ENCODE results near the gene HILPDA. TPM values are rescaled to one million over a fixed set of nuclear protein-coding genes. Genes with fewer than 3 reads are reported as not detected.

Gene HILPDA
- total RNA-seq, 1 experiment from 2014 or later = 32.2 TPM

DNA sequence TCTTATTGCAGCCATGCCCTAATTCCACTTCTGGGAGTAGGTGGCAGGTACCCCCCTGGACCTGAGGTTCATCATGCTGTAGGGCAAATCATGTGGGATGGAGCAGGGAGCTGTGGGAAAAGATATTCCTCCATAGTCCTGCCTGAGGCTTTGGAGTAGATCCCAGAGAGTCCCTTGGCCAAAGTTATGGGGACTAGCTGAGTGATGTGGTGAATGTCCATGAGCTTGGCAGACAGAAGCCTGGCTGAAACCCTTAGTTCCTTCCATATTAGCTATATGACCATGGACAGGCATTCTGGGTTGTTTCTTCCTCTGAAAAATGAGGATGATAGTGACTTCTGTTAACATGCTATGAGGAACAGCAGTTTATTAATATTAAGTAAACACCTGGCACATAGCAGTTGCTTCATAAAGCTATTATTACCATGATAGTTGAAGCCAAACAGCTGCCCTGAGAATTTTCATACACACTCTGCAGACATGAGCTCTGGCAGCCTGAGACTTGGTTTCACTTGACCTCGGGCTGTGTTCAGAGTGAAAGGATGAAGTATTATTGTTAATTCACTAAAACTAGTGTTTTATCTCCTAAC lies 30.9 kb upstream of the HILPDA start:
- Histone ChIP-seq H3K9me2 (replicated peaks; ENCODE audit: insufficient read depth, low read length) (no peaks in the 10 kb centered on the region), H3K4me3 (ENCODE audit: low read length) (no peak overlapping the region), H4K20me1 (ENCODE audit: insufficient read depth, low read depth, low read length) (no peaks in the 10 kb centered on the region), H3K4me1 (ENCODE audit: low read length) (no peaks in the 10 kb centered on the region), H2AFZ (ENCODE audit: low read length) (no peak overlapping the region), H3K9me3 (ENCODE audit: low read length) (no peaks in the 10 kb centered on the region), H3K4me2 (ENCODE audit: low read depth, low read length, poor library complexity, severe bottlenecking) (no peak overlapping the region), H3K9ac (ENCODE audit: low read length) (no peak overlapping the region), H3K79me2 (ENCODE audit: low read length) (no peaks in the 10 kb centered on the region), H3K27me3 (ENCODE audit: low read length) (no peaks in the 10 kb centered on the region), H3K36me3 (ENCODE audit: insufficient read depth, low read length) (no peaks in the 10 kb centered on the region), H3K27ac (ENCODE audit: low read length) (no peak overlapping the region)
- DNase-seq = no peak

DNA sequence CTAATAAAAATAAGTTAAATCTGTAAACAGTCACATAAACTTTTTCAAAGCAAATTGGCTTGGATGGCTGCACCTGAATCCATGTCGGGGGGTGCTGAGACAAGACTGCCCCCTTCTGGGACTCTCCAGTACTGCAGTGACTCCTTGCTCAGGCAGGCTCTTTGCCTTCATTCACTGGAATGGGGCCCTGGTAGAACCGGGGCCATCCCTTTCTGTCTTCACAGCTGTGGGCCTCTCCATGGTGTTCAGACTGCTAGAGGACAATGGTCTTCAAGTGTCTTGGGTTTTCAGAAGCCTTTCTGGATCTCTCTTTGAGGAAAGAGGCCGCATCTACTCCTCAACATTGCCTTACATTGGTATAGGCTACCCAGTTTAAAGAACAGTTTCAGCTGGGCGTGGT lies 29.8 kb upstream of the HILPDA start:
- H3K4me1 ChIP-seq (ENCODE audit: low read length) = no peaks in the 10 kb centered on the region
- H3K27me3 ChIP-seq (ENCODE audit: low read length) = no peaks in the 10 kb centered on the region
- H3K9ac ChIP-seq (ENCODE audit: low read length) = no peak overlapping the region
- H3K4me2 ChIP-seq (ENCODE audit: low read depth, low read length, poor library complexity, severe bottlenecking) = no peak overlapping the region
- no peaks in the 10 kb centered on the region for H3K9me2 ChIP-seq (replicated peaks; ENCODE audit: insufficient read depth, low read length)
- H4K20me1 ChIP-seq (ENCODE audit: insufficient read depth, low read depth, low read length) = no peaks in the 10 kb centered on the region
- H3K27ac ChIP-seq (ENCODE audit: low read length) = no peak overlapping the region
- H3K9me3 ChIP-seq (ENCODE audit: low read length) = no peaks in the 10 kb centered on the region
- no peaks in the 10 kb centered on the region for H3K79me2 ChIP-seq (ENCODE audit: low read length)
- no peaks in the 10 kb centered on the region for H3K36me3 ChIP-seq (ENCODE audit: insufficient read depth, low read length)
- H2AFZ ChIP-seq (ENCODE audit: low read length) = no peak overlapping the region
- peak; percentile 89 for DNase-seq
- no peak overlapping the region for H3K4me3 ChIP-seq (ENCODE audit: low read length)

DNA sequence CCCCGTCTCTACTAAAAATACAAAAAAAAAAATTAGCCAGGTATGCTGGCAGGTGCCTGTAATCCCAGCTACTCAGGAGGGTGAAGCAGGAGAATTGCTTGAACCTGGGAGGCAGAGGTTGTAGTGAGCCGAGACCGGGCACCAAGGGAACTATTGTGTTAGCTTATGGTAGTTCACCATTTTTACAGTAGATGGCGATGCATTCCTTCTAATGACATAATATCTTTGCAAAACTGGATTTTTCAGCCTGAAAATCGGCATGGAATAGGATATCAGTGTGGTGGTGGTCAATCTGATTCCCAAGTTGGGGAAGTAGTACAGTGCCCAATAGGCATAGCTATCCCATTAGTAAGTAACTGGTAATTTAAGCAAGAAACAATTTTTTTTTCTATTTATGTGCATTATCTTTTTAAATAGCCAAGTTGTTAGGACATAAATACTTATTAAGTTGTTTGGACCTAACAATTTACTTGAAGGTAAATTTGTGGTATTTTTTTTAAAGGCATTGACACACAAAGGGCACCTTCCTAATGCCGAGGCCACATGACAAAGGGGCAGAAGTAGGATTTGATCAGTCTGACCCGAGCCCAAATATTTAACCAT lies 28.3 kb upstream of the HILPDA start:
- H3K9ac ChIP-seq (ENCODE audit: low read length) = no peak overlapping the region
- H3K9me3 ChIP-seq (ENCODE audit: low read length) = no peaks in the 10 kb centered on the region
- H2AFZ ChIP-seq (ENCODE audit: low read length) = no peak overlapping the region
- H3K4me2 ChIP-seq (ENCODE audit: low read depth, low read length, poor library complexity, severe bottlenecking) = no peak overlapping the region
- no peaks in the 10 kb centered on the region for H3K79me2 ChIP-seq (ENCODE audit: low read length)
- peak; percentile 85 for DNase-seq
- no peaks in the 10 kb centered on the region for H3K4me1 ChIP-seq (ENCODE audit: low read length)
- no peak overlapping the region for H3K4me3 ChIP-seq (ENCODE audit: low read length)
- no peak overlapping the region for H3K27ac ChIP-seq (ENCODE audit: low read length)
- H4K20me1 ChIP-seq (ENCODE audit: insufficient read depth, low read depth, low read length) = no peaks in the 10 kb centered on the region
- H3K9me2 ChIP-seq (replicated peaks; ENCODE audit: insufficient read depth, low read length) = no peaks in the 10 kb centered on the region
- no peaks in the 10 kb centered on the region for H3K36me3 ChIP-seq (ENCODE audit: insufficient read depth, low read length)
- H3K27me3 ChIP-seq (ENCODE audit: low read length) = no peaks in the 10 kb centered on the region

DNA sequence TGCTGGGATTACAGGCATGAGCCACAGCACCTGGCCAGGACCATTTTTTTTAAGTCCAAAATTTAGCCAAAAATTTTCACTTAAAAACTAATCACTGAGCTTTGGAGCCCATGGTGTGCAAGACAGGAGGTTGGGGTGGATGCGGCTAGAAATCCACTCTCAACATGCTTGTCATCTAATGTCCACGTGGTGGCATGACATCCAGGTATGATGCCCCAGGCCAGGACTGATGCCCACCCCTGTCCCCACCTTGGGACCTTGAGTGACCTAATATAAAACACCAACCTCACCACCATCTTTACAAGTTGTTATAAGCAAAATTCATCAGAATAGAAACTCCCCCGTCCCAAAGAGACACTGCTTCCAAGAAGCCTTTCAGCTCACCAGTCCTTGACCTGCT lies 25.5 kb upstream of the HILPDA start:
- DNase-seq = no peak
- Histone ChIP-seq H3K27me3 (ENCODE audit: low read length) (no peaks in the 10 kb centered on the region), H3K4me2 (ENCODE audit: low read depth, low read length, poor library complexity, severe bottlenecking) (no peak overlapping the region), H4K20me1 (ENCODE audit: insufficient read depth, low read depth, low read length) (no peaks in the 10 kb centered on the region), H3K36me3 (ENCODE audit: insufficient read depth, low read length) (no peaks in the 10 kb centered on the region), H3K27ac (ENCODE audit: low read length) (no peak overlapping the region), H3K9ac (ENCODE audit: low read length) (no peak overlapping the region), H3K79me2 (ENCODE audit: low read length) (no peaks in the 10 kb centered on the region), H3K9me3 (ENCODE audit: low read length) (no peaks in the 10 kb centered on the region), H3K4me1 (ENCODE audit: low read length) (no peaks in the 10 kb centered on the region), H3K4me3 (ENCODE audit: low read length) (no peak overlapping the region), H2AFZ (ENCODE audit: low read length) (no peak overlapping the region), H3K9me2 (replicated peaks; ENCODE audit: insufficient read depth, low read length) (no peaks in the 10 kb centered on the region)

DNA sequence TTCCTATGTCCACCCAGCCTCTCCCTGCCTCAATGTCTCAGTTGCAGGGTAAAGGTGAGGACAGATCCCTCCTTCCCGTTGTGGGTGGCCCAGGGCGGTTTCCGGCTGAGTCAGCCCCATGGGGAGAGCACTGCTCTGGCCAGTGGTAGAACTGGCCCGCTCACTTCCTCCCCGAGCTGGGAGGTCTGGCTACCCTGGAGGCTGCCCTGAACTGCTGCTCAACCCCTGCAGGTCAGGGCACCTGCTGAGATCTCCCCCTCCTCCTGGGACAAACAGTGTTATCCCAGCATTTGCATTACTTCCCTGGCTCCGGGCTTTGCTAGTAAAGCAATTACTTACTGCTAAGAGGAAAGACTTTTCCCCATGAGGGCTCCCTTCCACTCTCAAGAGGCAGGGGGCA lies 24.5 kb upstream of the HILPDA start:
- Histone ChIP-seq H3K9ac (ENCODE audit: low read length) (no peak overlapping the region), H3K9me2 (replicated peaks; ENCODE audit: insufficient read depth, low read length) (no peaks in the 10 kb centered on the region), H2AFZ (ENCODE audit: low read length) (no peak overlapping the region), H4K20me1 (ENCODE audit: insufficient read depth, low read depth, low read length) (no peaks in the 10 kb centered on the region), H3K27me3 (ENCODE audit: low read length) (no peaks in the 10 kb centered on the region), H3K79me2 (ENCODE audit: low read length) (no peaks in the 10 kb centered on the region), H3K4me2 (ENCODE audit: low read depth, low read length, poor library complexity, severe bottlenecking) (no peak overlapping the region), H3K4me1 (ENCODE audit: low read length) (no peaks in the 10 kb centered on the region), H3K27ac (ENCODE audit: low read length) (no peak overlapping the region), H3K9me3 (ENCODE audit: low read length) (no peaks in the 10 kb centered on the region), H3K4me3 (ENCODE audit: low read length) (no peak overlapping the region), H3K36me3 (ENCODE audit: insufficient read depth, low read length) (no peaks in the 10 kb centered on the region)
- no peak for DNase-seq

DNA sequence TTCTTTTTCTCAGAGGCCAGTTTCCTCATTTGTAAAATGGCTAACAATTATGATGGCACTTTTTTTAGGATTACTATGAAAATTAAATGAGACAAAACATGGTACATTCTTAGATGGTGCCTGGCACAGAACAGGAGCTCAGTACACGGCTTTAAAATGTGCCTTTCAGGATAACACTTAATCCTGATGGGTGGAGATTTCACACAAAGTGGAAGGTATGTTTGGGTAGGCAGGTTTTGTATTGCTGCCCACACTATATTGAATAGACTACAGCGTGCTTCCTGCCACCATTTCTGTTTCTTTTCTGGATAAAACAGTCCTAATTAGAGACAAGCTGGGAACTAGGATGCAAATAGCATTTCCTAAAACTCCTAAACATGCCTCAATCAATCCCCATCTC lies 23.9 kb upstream of the HILPDA start:
- no peak overlapping the region for H3K9ac ChIP-seq (ENCODE audit: low read length)
- H3K4me3 ChIP-seq (ENCODE audit: low read length) = no peak overlapping the region
- no peak for DNase-seq
- H3K4me2 ChIP-seq (ENCODE audit: low read depth, low read length, poor library complexity, severe bottlenecking) = no peak overlapping the region
- H3K4me1 ChIP-seq (ENCODE audit: low read length) = no peaks in the 10 kb centered on the region
- no peaks in the 10 kb centered on the region for H3K9me3 ChIP-seq (ENCODE audit: low read length)
- no peaks in the 10 kb centered on the region for H3K36me3 ChIP-seq (ENCODE audit: insufficient read depth, low read length)
- no peaks in the 10 kb centered on the region for H3K79me2 ChIP-seq (ENCODE audit: low read length)
- no peaks in the 10 kb centered on the region for H4K20me1 ChIP-seq (ENCODE audit: insufficient read depth, low read depth, low read length)
- no peak overlapping the region for H3K27ac ChIP-seq (ENCODE audit: low read length)
- H3K27me3 ChIP-seq (ENCODE audit: low read length) = no peaks in the 10 kb centered on the region
- H2AFZ ChIP-seq (ENCODE audit: low read length) = no peak overlapping the region
- no peaks in the 10 kb centered on the region for H3K9me2 ChIP-seq (replicated peaks; ENCODE audit: insufficient read depth, low read length)

DNA sequence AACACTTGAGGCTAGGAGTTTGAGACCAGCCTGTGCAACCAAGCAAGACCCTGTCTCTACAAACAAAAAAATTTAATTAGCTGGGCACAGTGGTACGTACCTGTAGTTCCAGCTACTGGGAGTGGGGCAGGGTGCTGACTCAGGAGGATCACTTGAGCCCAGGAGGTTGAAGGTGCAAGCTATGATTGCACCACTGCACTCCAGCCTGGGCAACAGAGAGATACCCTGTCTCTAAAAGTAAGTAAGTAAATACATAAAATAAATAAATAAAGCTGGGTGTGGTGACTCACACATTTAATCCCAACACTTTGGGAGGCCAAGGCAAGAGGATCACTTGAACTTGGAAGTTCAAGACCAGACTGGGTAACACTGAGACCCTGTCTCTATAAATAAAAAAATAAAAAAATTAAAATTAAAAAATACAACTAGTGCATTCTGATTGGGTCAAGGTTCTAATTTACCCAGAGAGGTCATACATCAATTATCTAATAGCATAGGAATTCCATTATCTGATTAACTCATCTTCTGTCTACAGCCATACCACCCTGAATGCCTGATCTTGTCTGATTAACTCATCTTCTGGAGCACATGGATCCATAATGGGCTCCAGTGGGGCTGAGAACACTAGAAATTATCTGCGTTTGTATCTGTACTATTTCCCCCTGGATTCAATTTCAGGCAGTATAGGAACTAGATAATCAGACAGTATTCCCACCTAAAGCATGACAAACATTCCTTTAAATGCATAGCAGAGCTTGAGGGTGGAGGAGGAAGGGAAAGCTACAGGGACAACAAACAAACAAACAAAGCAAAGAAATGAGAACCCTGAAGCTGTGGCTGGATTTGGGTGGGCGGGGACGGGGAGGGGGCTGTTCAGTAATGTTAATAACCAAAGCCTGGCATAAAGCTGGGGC lies 21.0 kb upstream of the HILPDA start:
- Histone ChIP-seq H3K9me3 (ENCODE audit: low read length) (no peaks in the 10 kb centered on the region), H2AFZ (ENCODE audit: low read length) (no peak overlapping the region), H4K20me1 (ENCODE audit: insufficient read depth, low read depth, low read length) (no peaks in the 10 kb centered on the region), H3K79me2 (ENCODE audit: low read length) (no peaks in the 10 kb centered on the region), H3K4me3 (ENCODE audit: low read length) (no peak overlapping the region), H3K9ac (ENCODE audit: low read length) (no peak overlapping the region), H3K4me1 (ENCODE audit: low read length) (peaks cover 15% of the 10 kb centered on the region), H3K27ac (ENCODE audit: low read length) (no peak overlapping the region), H3K4me2 (ENCODE audit: low read depth, low read length, poor library complexity, severe bottlenecking) (no peak overlapping the region), H3K27me3 (ENCODE audit: low read length) (no peaks in the 10 kb centered on the region), H3K9me2 (replicated peaks; ENCODE audit: insufficient read depth, low read length) (no peaks in the 10 kb centered on the region), H3K36me3 (ENCODE audit: insufficient read depth, low read length) (no peaks in the 10 kb centered on the region)
- DNase-seq = no peak

DNA sequence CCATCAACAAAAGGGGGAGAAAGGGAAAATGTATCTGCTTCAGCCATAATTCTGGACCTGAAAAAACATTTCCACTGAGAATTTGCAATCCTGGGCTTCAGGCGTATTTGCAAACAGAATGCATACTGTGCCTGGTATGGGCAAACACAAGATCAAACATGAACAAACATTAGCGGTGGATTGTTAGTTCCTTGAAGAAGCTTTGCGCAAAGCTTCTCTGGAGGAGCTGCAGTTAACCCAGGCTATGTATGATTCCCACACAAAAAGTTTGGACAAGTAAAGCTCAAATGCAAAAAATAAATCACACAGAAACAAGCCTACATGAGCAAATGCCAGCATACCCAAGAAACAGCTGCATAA lies 20.4 kb upstream of the HILPDA start:
- no peak for DNase-seq
- Histone ChIP-seq H3K4me2 (ENCODE audit: low read depth, low read length, poor library complexity, severe bottlenecking) (no peak overlapping the region), H3K9me2 (replicated peaks; ENCODE audit: insufficient read depth, low read length) (no peaks in the 10 kb centered on the region), H3K4me3 (ENCODE audit: low read length) (no peak overlapping the region), H2AFZ (ENCODE audit: low read length) (no peak overlapping the region), H3K36me3 (ENCODE audit: insufficient read depth, low read length) (no peaks in the 10 kb centered on the region), H3K9me3 (ENCODE audit: low read length) (no peaks in the 10 kb centered on the region), H3K27ac (ENCODE audit: low read length) (no peak overlapping the region), H3K4me1 (ENCODE audit: low read length) (peaks cover 15% of the 10 kb centered on the region), H4K20me1 (ENCODE audit: insufficient read depth, low read depth, low read length) (no peaks in the 10 kb centered on the region), H3K79me2 (ENCODE audit: low read length) (no peaks in the 10 kb centered on the region), H3K9ac (ENCODE audit: low read length) (no peak overlapping the region), H3K27me3 (ENCODE audit: low read length) (no peaks in the 10 kb centered on the region)
